ENCODE measurements around the gene PARP8.

DNA sequence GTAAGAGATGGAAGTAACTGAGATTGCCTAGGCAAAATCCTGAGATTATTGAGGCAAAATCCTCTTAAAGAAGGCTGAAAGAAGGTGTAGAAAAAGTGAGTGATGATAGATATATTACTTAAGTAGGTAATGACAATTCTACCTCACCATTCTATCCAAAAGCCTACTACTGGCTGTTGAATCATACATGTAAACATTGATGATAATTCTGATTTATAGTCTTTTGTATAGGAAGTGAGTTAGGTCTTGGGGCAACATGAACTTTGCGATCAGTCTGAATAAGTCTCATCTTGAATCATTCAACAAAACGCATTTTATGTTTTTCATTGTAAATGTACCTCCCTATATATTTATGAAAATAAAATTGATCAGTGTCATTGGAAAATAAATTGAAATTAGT, 99.6 kb downstream of the PARP8 start:
- TF ChIP-seq POLR2AphosphoS5 (IDR thresholded peaks at IDR 0.05; ENCODE audit: low read depth, low read length) (no peak), SIN3A (IDR thresholded peaks at IDR 0.05; ENCODE audit: borderline replicate concordance, insufficient read depth, low read length) (no peak), TAF1 (IDR thresholded peaks at IDR 0.05; ENCODE audit: borderline replicate concordance, insufficient read depth, low read length) (no peak)
- TF ChIP-seq, protein P1, sequence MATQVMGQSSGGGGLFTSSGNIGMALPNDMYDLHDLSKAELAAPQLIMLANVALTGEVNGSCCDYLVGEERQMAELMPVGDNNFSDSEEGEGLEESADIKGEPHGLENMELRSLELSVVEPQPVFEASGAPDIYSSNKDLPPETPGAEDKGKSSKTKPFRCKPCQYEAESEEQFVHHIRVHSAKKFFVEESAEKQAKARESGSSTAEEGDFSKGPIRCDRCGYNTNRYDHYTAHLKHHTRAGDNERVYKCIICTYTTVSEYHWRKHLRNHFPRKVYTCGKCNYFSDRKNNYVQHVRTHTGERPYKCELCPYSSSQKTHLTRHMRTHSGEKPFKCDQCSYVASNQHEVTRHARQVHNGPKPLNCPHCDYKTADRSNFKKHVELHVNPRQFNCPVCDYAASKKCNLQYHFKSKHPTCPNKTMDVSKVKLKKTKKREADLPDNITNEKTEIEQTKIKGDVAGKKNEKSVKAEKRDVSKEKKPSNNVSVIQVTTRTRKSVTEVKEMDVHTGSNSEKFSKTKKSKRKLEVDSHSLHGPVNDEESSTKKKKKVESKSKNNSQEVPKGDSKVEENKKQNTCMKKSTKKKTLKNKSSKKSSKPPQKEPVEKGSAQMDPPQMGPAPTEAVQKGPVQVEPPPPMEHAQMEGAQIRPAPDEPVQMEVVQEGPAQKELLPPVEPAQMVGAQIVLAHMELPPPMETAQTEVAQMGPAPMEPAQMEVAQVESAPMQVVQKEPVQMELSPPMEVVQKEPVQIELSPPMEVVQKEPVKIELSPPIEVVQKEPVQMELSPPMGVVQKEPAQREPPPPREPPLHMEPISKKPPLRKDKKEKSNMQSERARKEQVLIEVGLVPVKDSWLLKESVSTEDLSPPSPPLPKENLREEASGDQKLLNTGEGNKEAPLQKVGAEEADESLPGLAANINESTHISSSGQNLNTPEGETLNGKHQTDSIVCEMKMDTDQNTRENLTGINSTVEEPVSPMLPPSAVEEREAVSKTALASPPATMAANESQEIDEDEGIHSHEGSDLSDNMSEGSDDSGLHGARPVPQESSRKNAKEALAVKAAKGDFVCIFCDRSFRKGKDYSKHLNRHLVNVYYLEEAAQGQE (IDR thresholded peaks at IDR 0.05; ENCODE audit: insufficient read depth in 1 of 2, low read depth in 2 of 2, low read length in 2 of 2): no peak
